ENCODE results near the gene NR6A1.

Gene NR6A1

GRCh38 chr9:124784509-124784908, 13.4 kb upstream of the NR6A1 start:
- H3F3A ChIP-seq (ENCODE audit: control insufficient read depth, insufficient read depth) = no peaks in the 10 kb centered on the region
- H3K36me3 ChIP-seq (ENCODE audit: control insufficient read depth, low read length) = no peaks in the 10 kb centered on the region
- no peak overlapping the region for H3K4me3 ChIP-seq (ENCODE audit: low read length)
- no peaks in the 10 kb centered on the region for H3K79me2 ChIP-seq (ENCODE audit: control insufficient read depth, low read length)
- H3K27me3 ChIP-seq (ENCODE audit: control insufficient read depth, low read length) = 0 out of 2 replicates have a peak, but pooled peaks cover 3% of the 10 kb centered on the region
- no peaks in the 10 kb centered on the region for H3K4me1 ChIP-seq (ENCODE audit: control insufficient read depth, low read length)
- no peaks in the 10 kb centered on the region for H3K9me3 ChIP-seq (ENCODE audit: control insufficient read depth, insufficient read depth, low read length)
- no peaks in the 10 kb centered on the region for H3K9me2 ChIP-seq (replicated peaks; ENCODE audit: control insufficient read depth, low read length)
- no peak overlapping the region for H3K4me2 ChIP-seq (ENCODE audit: low read length)
- no peak for TF ChIP-seq EZH2phosphoT487 (IDR thresholded peaks at IDR 0.05; ENCODE audit: borderline replicate concordance, low read length)
- TF ChIP-seq, protein P1, sequence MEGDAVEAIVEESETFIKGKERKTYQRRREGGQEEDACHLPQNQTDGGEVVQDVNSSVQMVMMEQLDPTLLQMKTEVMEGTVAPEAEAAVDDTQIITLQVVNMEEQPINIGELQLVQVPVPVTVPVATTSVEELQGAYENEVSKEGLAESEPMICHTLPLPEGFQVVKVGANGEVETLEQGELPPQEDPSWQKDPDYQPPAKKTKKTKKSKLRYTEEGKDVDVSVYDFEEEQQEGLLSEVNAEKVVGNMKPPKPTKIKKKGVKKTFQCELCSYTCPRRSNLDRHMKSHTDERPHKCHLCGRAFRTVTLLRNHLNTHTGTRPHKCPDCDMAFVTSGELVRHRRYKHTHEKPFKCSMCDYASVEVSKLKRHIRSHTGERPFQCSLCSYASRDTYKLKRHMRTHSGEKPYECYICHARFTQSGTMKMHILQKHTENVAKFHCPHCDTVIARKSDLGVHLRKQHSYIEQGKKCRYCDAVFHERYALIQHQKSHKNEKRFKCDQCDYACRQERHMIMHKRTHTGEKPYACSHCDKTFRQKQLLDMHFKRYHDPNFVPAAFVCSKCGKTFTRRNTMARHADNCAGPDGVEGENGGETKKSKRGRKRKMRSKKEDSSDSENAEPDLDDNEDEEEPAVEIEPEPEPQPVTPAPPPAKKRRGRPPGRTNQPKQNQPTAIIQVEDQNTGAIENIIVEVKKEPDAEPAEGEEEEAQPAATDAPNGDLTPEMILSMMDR (IDR thresholded peaks at IDR 0.05; ENCODE audit: low read depth, low read length, poor library complexity, severe bottlenecking) = no peak
- H3K27ac ChIP-seq (ENCODE audit: low read depth, low read length) = no peak overlapping the region
- no peaks in the 10 kb centered on the region for H4K20me1 ChIP-seq (ENCODE audit: control insufficient read depth, insufficient read depth, low read depth, low read length)

GRCh38 chr9:124783830-124784229, 12.7 kb upstream of the NR6A1 start:
- Histone ChIP-seq H3F3A (ENCODE audit: control insufficient read depth, insufficient read depth) (no peaks in the 10 kb centered on the region), H3K27ac (ENCODE audit: low read depth, low read length) (no peak overlapping the region), H3K4me2 (ENCODE audit: low read length) (no peak overlapping the region), H3K27me3 (ENCODE audit: control insufficient read depth, low read length) (0 out of 2 replicates have a peak, but pooled peaks cover 3% of the 10 kb centered on the region), H4K20me1 (ENCODE audit: control insufficient read depth, insufficient read depth, low read depth, low read length) (no peaks in the 10 kb centered on the region), H3K9me3 (ENCODE audit: control insufficient read depth, insufficient read depth, low read length) (no peaks in the 10 kb centered on the region), H3K36me3 (ENCODE audit: control insufficient read depth, low read length) (no peaks in the 10 kb centered on the region), H3K4me3 (ENCODE audit: low read length) (no peak overlapping the region), H3K4me1 (ENCODE audit: control insufficient read depth, low read length) (no peaks in the 10 kb centered on the region), H3K9me2 (replicated peaks; ENCODE audit: control insufficient read depth, low read length) (no peaks in the 10 kb centered on the region), H3K79me2 (ENCODE audit: control insufficient read depth, low read length) (no peaks in the 10 kb centered on the region)
- TF ChIP-seq EZH2phosphoT487 (IDR thresholded peaks at IDR 0.05; ENCODE audit: borderline replicate concordance, low read length) = no peak
- TF ChIP-seq, protein P1 (IDR thresholded peaks at IDR 0.05; ENCODE audit: low read depth, low read length, poor library complexity, severe bottlenecking) = no peak

DNA sequence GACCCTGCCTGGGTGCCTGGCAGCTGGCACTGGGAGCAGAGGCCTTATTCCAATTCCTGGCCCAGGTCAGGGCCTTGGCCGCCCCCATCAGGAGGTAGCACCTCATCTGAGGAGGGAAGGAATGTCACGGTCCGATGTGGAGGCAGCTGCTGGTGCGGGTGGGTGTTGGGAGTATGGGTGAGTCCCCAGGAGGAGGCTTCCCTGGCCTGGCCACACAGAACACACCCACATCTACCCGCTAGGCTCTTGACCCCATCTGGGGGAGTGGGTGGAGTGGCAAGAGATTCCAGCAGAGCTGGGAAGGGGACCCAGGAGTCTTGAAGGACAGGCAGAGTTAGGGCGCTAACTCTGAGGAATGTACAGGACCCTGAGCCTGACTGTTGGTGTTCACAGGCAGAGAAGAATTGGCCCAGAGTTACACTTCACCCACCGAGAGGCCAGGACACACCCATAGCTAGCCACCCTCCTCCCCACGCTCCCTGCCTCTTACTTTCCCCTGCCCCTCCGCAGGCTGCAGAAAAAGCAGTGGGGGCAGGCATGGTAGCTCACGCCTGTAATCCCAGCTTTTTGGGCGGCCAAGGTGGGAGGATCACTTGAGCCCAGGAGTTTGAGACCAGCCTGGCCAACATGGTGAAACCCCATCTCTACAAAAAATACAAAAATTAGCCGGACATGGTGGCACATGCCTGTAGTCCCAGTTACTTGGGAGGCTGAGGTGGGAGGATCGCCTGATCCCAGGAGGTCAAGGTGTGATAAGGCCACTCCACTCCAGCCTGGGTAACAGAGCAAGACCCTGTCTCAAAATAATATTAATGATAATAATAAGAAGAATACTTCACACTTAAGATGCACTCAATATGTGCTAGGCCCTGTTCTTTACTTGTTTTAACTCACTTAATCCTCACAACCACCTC, 11.8 kb upstream of the NR6A1 start:
- no peaks in the 10 kb centered on the region for H3K36me3 ChIP-seq (ENCODE audit: control insufficient read depth, low read length)
- no peak overlapping the region for H3K4me3 ChIP-seq (ENCODE audit: low read length)
- no peak for TF ChIP-seq EZH2phosphoT487 (IDR thresholded peaks at IDR 0.05; ENCODE audit: borderline replicate concordance, low read length)
- TF ChIP-seq, protein P1 (IDR thresholded peaks at IDR 0.05; ENCODE audit: low read depth, low read length, poor library complexity, severe bottlenecking) = no peak
- no peaks in the 10 kb centered on the region for H3K9me3 ChIP-seq (ENCODE audit: control insufficient read depth, insufficient read depth, low read length)
- H4K20me1 ChIP-seq (ENCODE audit: control insufficient read depth, insufficient read depth, low read depth, low read length) = no peaks in the 10 kb centered on the region
- H3K4me2 ChIP-seq (ENCODE audit: low read length) = no peak overlapping the region
- no peaks in the 10 kb centered on the region for H3K9me2 ChIP-seq (replicated peaks; ENCODE audit: control insufficient read depth, low read length)
- no peaks in the 10 kb centered on the region; the same call in 1 of the 2 replicates for H3K27me3 ChIP-seq (ENCODE audit: control insufficient read depth, low read length)
- no peaks in the 10 kb centered on the region for H3F3A ChIP-seq (ENCODE audit: control insufficient read depth, insufficient read depth)
- H3K79me2 ChIP-seq (ENCODE audit: control insufficient read depth, low read length) = no peaks in the 10 kb centered on the region
- no peaks in the 10 kb centered on the region for H3K4me1 ChIP-seq (ENCODE audit: control insufficient read depth, low read length)
- H3K27ac ChIP-seq (ENCODE audit: low read depth, low read length) = no peak overlapping the region
